DOHH2 (cell line): Measurements from ENCODE around the gene TIGIT.

ENCODE experiments used
- H3F3A ChIP-seq: fragments of 200-600 bp; sonication (generic), shearing (Covaris generic); 2 replicates; pipeline ENCODE4 v1.6.0; 2016; ENCODE audit warnings: antibody characterized with exemption, mild to moderate bottlenecking; ENCODE audit not compliant: control insufficient read depth, insufficient read depth
- H3K27ac ChIP-seq: fragments of 200-600 bp; sonication (generic); 2 replicates; pipeline ENCODE4 v1.5.1; 2014; ENCODE audit warnings: low read depth, mild to moderate bottlenecking, low read length, moderate library complexity
- H3K27me3 ChIP-seq: fragments of 200-600 bp; sonication (generic); 2 replicates; pipeline ENCODE4 v1.6.1; 2014; ENCODE audit warnings: mild to moderate bottlenecking, low read length, mixed read lengths; ENCODE audit not compliant: control insufficient read depth
- H3K36me3 ChIP-seq: fragments of 200-600 bp; sonication (generic); 2 replicates; pipeline ENCODE4 v1.6.1; 2014; ENCODE audit warnings: mild to moderate bottlenecking, low read length, moderate library complexity, mixed read lengths; ENCODE audit not compliant: control insufficient read depth
- H3K4me1 ChIP-seq: fragments of 200-600 bp; sonication (generic); 2 replicates; pipeline ENCODE4 v1.6.1; 2014; ENCODE audit warnings: mild to moderate bottlenecking, low read length, mixed read lengths; ENCODE audit not compliant: control insufficient read depth
- H3K4me2 ChIP-seq: fragments of 200-600 bp; sonication (generic); 2 replicates; pipeline ENCODE4 v1.6.0; 2014; ENCODE audit warnings: mild to moderate bottlenecking, low read length, moderate library complexity
- H3K4me3 ChIP-seq: fragments of 200-600 bp; sonication (generic); 2 replicates; pipeline ENCODE4 v1.5.1; 2014; ENCODE audit warnings: mild to moderate bottlenecking, low read length, mixed read lengths
- H3K79me2 ChIP-seq: fragments of 200-600 bp; sonication (generic); 2 replicates; pipeline ENCODE4 v1.6.1; 2014; ENCODE audit warnings: mild to moderate bottlenecking, low read length, mixed read lengths; ENCODE audit not compliant: control insufficient read depth
- H3K9me2 ChIP-seq: fragments of 200-600 bp; sonication (generic); replicated peaks from 2 replicates; pipeline ENCODE4 v1.6.1; 2014; ENCODE audit warnings: mild to moderate bottlenecking, low read length, mixed read lengths; ENCODE audit not compliant: control insufficient read depth
- H3K9me3 ChIP-seq: fragments of 200-600 bp; sonication (generic); 2 replicates; pipeline ENCODE4 v1.6.1; 2014; ENCODE audit warnings: antibody characterized with exemption, low read length, mixed read lengths; ENCODE audit not compliant: control insufficient read depth, insufficient read depth
- H4K20me1 ChIP-seq: fragments of 200-600 bp; sonication (generic); 2 replicates; pipeline ENCODE4 v1.6.0; 2014; ENCODE audit warnings: low read depth, mild to moderate bottlenecking, antibody characterized with exemption, low read length, moderate library complexity; ENCODE audit not compliant: control insufficient read depth, insufficient read depth
- CTCF ChIP-seq: fragments of 200-600 bp; sonication (generic); IDR thresholded peaks from one replicate; pipeline ENCODE4 v1.5.1; 2014; ENCODE audit warnings: antibody characterized with exemption, mild to moderate bottlenecking, low read depth, low read length; ENCODE audit not compliant: poor library complexity, severe bottlenecking
- EZH2phosphoT487 ChIP-seq: fragments of 200-600 bp; sonication (generic); IDR thresholded peaks from 2 replicates; pipeline ENCODE4 v1.6.1; 2017; ENCODE audit warnings: borderline replicate concordance, mild to moderate bottlenecking, antibody characterized with exemption, low read length, moderate library complexity, mixed read lengths

Gene TIGIT

GRCh38 chr3:114351123-114351821 is 57.4 kb downstream of the TIGIT start:
- Histone ChIP-seq H4K20me1 (no peaks in the 10 kb centered on the region), H3K27me3 (no peaks in the 10 kb centered on the region), H3K4me2 (no peak overlapping the region), H3F3A (no peaks in the 10 kb centered on the region), H3K36me3 (peaks cover 29% of the 10 kb centered on the region), H3K79me2 (no peaks in the 10 kb centered on the region), H3K9me2 (no peaks in the 10 kb centered on the region), H3K4me1 (no peaks in the 10 kb centered on the region), H3K9me3 (no peaks in the 10 kb centered on the region), H3K4me3 (no peak overlapping the region), H3K27ac (no peak overlapping the region)
- TF ChIP-seq EZH2phosphoT487 (no peak), CTCF (no peak)

- Histone ChIP-seq H3F3A (no peaks in the 10 kb centered on the region), H4K20me1 (no peaks in the 10 kb centered on the region), H3K79me2 (no peaks in the 10 kb centered on the region), H3K4me2 (no peak overlapping the region), H3K4me3 (no peak overlapping the region), H3K4me1 (no peaks in the 10 kb centered on the region), H3K9me2 (no peaks in the 10 kb centered on the region), H3K27me3 (no peaks in the 10 kb centered on the region), H3K9me3 (no peaks in the 10 kb centered on the region), H3K36me3 (peaks cover 29% of the 10 kb centered on the region), H3K27ac (no peak overlapping the region)
- no peak for TF ChIP-seq CTCF
- TF ChIP-seq EZH2phosphoT487: no peak
Observed at GRCh38 chr3:114351822-114352145, 58.0 kb downstream of the TIGIT start.

- Histone ChIP-seq H3F3A (no peaks in the 10 kb centered on the region), H3K79me2 (no peaks in the 10 kb centered on the region), H3K27me3 (no peaks in the 10 kb centered on the region), H3K4me1 (no peaks in the 10 kb centered on the region), H3K9me2 (no peaks in the 10 kb centered on the region), H3K4me3 (no peak overlapping the region), H3K36me3 (peaks cover 10% of the 10 kb centered on the region), H3K9me3 (no peaks in the 10 kb centered on the region), H3K27ac (no peak overlapping the region), H3K4me2 (no peak overlapping the region), H4K20me1 (no peaks in the 10 kb centered on the region)
- TF ChIP-seq CTCF (no peak), EZH2phosphoT487 (no peak)
Observed at GRCh38 chr3:114355653-114356052, 61.8 kb downstream of the TIGIT start.
